Superior temporal gyrus (tissue), 1 donor: Measurements from ENCODE around the gene ZNF700.
"Not testable (repeated sequence)": the region's sequence is repeated elsewhere in the genome, so short reads cannot be mapped to it uniquely, and the experiment has no call there.

Source experiments
- DNase-seq: peaks from one replicate; pipeline ENCODE4 v3.0.0-alpha.2; 2016; ENCODE audit errors: extremely low spot score

The ZNF700 gene

DNA sequence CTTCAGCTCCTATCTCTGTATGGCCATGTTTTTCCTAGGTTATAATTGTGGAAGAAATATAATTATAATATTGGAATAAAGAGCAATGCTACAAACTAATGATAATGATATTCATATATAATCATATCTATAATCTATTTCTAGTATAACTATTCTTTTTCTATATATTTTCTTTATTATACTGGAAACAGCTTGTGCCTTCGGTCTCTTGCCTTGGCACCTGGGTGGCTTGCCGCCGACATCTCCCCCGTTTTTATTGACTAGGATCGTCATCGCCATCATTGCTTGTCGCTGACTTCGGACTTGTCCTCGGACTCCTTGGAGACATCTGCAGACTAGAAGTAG is 64.2 kb downstream of the ZNF700 start:
- no peak for DNase-seq

DNA sequence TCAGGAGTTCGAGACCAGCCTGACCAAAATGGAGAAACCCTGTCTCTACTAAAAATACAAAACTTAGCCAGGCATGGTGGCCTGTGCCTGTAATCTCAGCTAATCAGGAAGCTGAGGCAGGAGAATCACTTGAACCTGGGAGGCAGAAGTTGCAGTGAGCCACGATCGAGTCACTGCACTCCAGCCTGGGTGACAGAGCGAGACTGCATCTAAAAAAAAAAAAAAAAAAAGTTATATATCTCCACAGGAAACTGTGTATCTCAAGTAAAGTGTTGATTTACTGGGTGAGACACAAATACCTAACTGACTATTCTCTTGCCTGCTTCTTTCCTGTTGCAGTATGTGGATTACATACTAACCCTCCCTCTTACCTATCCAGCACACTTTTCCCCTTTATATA is 67.0 kb downstream of the ZNF700 start:
- not testable (repeated sequence) for DNase-seq

DNA sequence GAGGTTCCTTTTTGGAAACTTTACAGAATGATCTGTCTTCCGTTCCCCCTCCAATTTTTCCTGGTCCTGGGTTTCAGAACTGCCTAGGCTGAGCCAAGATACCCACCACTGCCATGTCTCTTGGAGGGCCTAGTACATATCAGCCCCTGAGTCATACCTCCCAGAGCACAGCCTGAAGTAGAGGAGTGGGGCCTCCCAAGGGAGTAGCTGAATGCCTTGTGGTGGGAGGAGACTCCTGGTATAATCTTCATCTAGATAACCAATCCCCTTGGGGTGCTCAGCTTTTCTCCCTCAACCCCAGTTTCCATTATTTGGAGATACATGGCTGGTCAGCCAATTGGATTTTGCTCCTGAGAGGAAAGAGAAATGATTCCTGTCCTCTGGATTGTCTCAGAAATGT is 70.3 kb downstream of the ZNF700 start:
- DNase-seq, result no peak
